Measurements from ENCODE around the gene ZFP36L2.

GRCh38 chr2:43267381-43267780 is 41.0 kb upstream of the ZFP36L2 start:
- TF ChIP-seq CTCF (IDR thresholded peaks at IDR 0.05; ENCODE audit: low read depth, low read length, poor library complexity, severe bottlenecking) (no peak), EZH2phosphoT487 (IDR thresholded peaks at IDR 0.05; ENCODE audit: borderline replicate concordance, low read length) (no peak)

Data from DOHH2 (cell line).